OCI-LY3 (cell line): ENCODE measurements around the gene PBX2.

Experiments
- EZH2phosphoT487 ChIP-seq: fragments of 200-600 bp; shearing (Covaris generic); IDR thresholded peaks from 2 replicates; pipeline ENCODE4 v1.6.1; 2018; ENCODE audit warnings: antibody characterized with exemption, mixed run types, low read depth
- TF ChIP-seq, protein P1 (sequence below): fragments of 200-600, 300-600 bp; sonication (generic); IDR thresholded peaks from 2 replicates; pipeline ENCODE4 v1.5.1; 2014; ENCODE audit warnings: antibody characterized with exemption, low read length, low read depth

DNA sequence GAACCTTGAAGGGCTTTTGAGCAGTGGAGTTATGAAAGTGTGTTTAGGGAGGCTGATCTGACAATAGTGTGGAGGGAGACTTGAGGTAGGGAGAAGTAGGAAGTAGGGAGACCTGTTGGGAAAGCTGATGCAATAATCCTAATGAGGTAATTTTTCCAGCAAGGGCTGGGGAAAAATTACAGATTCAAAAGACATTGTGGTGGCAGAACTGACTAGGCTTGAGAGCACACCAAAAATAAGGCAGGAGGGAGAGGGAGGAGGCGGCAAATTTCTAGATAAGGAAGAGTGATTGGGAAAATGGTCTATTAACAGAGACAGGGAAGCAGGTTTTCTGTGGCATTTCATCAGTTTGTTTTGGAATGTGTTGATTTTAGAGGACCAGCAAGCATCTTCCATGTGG, 43.7 kb downstream of the PBX2 start:
- TF ChIP-seq, protein P1, sequence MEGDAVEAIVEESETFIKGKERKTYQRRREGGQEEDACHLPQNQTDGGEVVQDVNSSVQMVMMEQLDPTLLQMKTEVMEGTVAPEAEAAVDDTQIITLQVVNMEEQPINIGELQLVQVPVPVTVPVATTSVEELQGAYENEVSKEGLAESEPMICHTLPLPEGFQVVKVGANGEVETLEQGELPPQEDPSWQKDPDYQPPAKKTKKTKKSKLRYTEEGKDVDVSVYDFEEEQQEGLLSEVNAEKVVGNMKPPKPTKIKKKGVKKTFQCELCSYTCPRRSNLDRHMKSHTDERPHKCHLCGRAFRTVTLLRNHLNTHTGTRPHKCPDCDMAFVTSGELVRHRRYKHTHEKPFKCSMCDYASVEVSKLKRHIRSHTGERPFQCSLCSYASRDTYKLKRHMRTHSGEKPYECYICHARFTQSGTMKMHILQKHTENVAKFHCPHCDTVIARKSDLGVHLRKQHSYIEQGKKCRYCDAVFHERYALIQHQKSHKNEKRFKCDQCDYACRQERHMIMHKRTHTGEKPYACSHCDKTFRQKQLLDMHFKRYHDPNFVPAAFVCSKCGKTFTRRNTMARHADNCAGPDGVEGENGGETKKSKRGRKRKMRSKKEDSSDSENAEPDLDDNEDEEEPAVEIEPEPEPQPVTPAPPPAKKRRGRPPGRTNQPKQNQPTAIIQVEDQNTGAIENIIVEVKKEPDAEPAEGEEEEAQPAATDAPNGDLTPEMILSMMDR: no peak
- TF ChIP-seq EZH2phosphoT487: no peak
